Activated T-cell treated with anti-CD3 and anti-CD28 coated beads, Interleukin-2, amount 50 U/mL, for 4 hours (primary cell): ENCODE data around the gene SMPDL3B. TPM values are rescaled to one million over a fixed set of nuclear protein-coding genes. Genes with fewer than 3 reads are reported as not detected.
"Not testable (repeated sequence)": the region's sequence is repeated elsewhere in the genome, so short reads cannot be mapped to it uniquely, and the experiment has no call there.

Experiments used
- ATAC-seq, 2 donors: fragments of 200-7000 bp; cut with Tn5 transposase; one replicate each; pipeline ENCODE4 v1.10.0; 2021
- DNase-seq: peaks from one replicate; pipeline ENCODE4 v3.0.0-alpha.2; 2020
- H3K27me3 Mint-ChIP-seq: one replicate; pipeline ENCODE4 v1.8.0; 2021; ENCODE audit warnings: low read depth, mixed read lengths
- H3K36me3 Mint-ChIP-seq: one replicate; pipeline ENCODE4 v1.8.0; 2022; ENCODE audit warnings: mixed read lengths; ENCODE audit not compliant: insufficient read depth
- H3K4me1 Mint-ChIP-seq: one replicate; pipeline ENCODE4 v1.8.0; 2021; ENCODE audit warnings: low read depth, mixed read lengths
- H3K4me3 Mint-ChIP-seq: one replicate; pipeline ENCODE4 v1.8.0; 2021; ENCODE audit warnings: mild to moderate bottlenecking, moderate library complexity, mixed read lengths
- H3K9me3 Mint-ChIP-seq: one replicate; pipeline ENCODE4 v1.8.0; 2021; ENCODE audit warnings: mixed read lengths
- total RNA-seq, 3 donors: library from RNA; stranded (reverse); gene quantifications; one replicate each; pipeline ENCODE4 v1.2.1, GENCODE V29; 2021

SMPDL3B gene
- total RNA-seq, 3 donors from 2014 or later = 0.16 to 0.43 (median 0.22) TPM

DNA sequence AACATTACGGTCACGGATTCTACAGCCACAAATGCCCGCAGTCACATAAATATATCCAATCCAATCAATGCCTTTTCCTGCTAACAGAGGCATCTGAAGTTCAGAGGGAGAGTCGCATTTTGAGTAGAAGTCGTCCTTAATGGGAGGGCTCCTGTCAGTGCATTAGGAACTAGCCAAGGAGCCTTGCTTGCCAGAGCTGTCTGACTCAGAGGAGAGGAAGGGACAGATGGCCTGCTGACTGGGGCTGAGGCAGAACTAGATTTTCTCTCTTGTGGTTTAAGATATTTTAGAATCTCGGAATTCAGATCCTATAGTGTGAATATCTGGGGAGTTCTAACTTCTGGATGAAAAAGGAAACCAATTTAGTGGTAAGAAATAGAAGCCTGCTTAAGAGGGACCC, 35.6 kb downstream of the SMPDL3B start:
- peaks cover 23% of the 10 kb centered on the region for H3K4me1 Mint-ChIP-seq
- H3K36me3 Mint-ChIP-seq = peaks cover 17% of the 10 kb centered on the region
- H3K9me3 Mint-ChIP-seq = no peaks in the 10 kb centered on the region
- no peak overlapping the region for H3K4me3 Mint-ChIP-seq
- no peaks in the 10 kb centered on the region for H3K27me3 Mint-ChIP-seq
- ATAC-seq (no peak), DNase-seq (no peak)

- peaks cover 23% of the 10 kb centered on the region for H3K4me1 Mint-ChIP-seq
- H3K36me3 Mint-ChIP-seq = peaks cover 15% of the 10 kb centered on the region
These were observed 36.9 kb downstream of the SMPDL3B start for GRCh38 chr1:27971674-27972073.

GRCh38 chr1:27972141-27972540, 37.3 kb downstream of the SMPDL3B start:
- Mint-ChIP-seq H3K36me3 (peaks cover 18% of the 10 kb centered on the region), H3K27me3 (no peaks in the 10 kb centered on the region), H3K4me3 (no peak overlapping the region), H3K4me1 (peaks cover 23% of the 10 kb centered on the region), H3K9me3 (no peaks in the 10 kb centered on the region)
- ATAC-seq (no peak), DNase-seq (no peak)

More at GRCh38 chr1:27971674-27972073, 36.9 kb downstream of the SMPDL3B start:
- Mint-ChIP-seq H3K9me3 (no peaks in the 10 kb centered on the region), H3K4me3 (no peak overlapping the region), H3K27me3 (no peaks in the 10 kb centered on the region)
- ATAC-seq = no peak
- DNase-seq = no peak

GRCh38 chr1:27973771-27974416, 39.1 kb downstream of the SMPDL3B start:
- Mint-ChIP-seq H3K9me3 (no peaks in the 10 kb centered on the region), H3K4me3 (no peak overlapping the region), H3K27me3 (no peaks in the 10 kb centered on the region), H3K4me1 (peaks cover 14% of the 10 kb centered on the region), H3K36me3 (peaks cover 16% of the 10 kb centered on the region)
- ATAC-seq (no peak), DNase-seq (no peak)

- ATAC-seq (no peak), DNase-seq (no peak)
- Mint-ChIP-seq H3K4me3 (no peak overlapping the region), H3K27me3 (no peaks in the 10 kb centered on the region), H3K4me1 (peaks cover 10% of the 10 kb centered on the region), H3K9me3 (no peaks in the 10 kb centered on the region), H3K36me3 (peaks cover 15% of the 10 kb centered on the region)
These were observed 39.6 kb downstream of the SMPDL3B start for GRCh38 chr1:27974417-27974781.

DNA sequence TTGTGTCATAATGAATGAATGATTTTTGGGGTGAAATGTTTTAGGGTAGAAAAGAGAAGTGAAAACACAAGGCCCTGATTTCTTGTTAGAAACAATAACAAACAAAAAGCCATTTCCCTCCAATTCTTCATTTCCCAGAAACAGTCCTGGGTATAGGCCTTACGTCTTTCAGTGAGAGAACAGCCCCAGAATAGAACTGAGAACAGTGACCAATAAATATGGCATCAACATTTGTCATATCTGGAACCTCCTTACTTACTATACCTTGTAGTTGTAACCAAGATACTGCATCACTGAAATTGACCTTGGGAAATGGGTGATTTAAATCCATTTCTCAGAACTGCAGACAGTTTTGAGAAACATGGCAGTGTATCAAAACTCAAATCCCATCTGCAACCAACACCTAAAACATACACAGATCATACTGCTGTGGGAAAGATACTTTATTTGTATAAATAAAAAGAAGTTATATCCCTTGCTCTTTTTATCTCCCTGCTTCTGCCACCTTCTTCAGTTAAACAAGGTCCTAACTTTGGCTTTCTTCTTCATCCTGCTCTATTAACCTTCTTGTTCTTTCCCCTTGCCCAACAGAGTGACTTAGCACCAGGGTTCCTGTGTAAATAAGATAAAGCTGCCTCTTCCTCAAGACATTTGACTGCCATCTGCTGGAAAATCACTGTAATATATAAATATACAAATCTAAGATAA, 44.5 kb downstream of the SMPDL3B start:
- peak; percentile 59 to 69 for ATAC-seq
- H3K27me3 Mint-ChIP-seq = no peaks in the 10 kb centered on the region
- H3K9me3 Mint-ChIP-seq = no peaks in the 10 kb centered on the region
- no peak for DNase-seq
- H3K4me1 Mint-ChIP-seq = no peaks in the 10 kb centered on the region
- peaks cover 9% of the 10 kb centered on the region for H3K36me3 Mint-ChIP-seq
- H3K4me3 Mint-ChIP-seq = no peak overlapping the region

DNA sequence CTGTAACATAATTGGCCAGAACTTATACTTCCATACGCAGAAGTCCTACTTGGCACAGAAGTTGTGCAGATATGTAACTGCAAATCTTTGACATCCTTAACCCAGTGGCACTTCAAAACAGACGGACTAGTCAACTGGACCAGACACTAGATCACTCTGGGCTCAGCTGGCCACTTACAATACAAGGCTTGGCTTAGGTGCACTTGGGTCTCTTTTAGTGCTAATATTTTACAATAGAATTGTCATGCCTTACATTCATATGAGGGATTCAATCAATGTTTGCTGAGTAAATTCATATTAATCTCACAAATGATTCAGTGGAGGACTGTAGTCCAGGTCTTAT, 45.0 kb downstream of the SMPDL3B start:
- no peak for ATAC-seq
- DNase-seq = no peak
- H3K4me1 Mint-ChIP-seq = no peaks in the 10 kb centered on the region
- peaks cover 9% of the 10 kb centered on the region for H3K36me3 Mint-ChIP-seq
- no peaks in the 10 kb centered on the region for H3K27me3 Mint-ChIP-seq
- no peak overlapping the region for H3K4me3 Mint-ChIP-seq
- H3K9me3 Mint-ChIP-seq = no peaks in the 10 kb centered on the region

- no peak for DNase-seq
- Mint-ChIP-seq H3K9me3 (no peaks in the 10 kb centered on the region), H3K36me3 (peaks cover 10% of the 10 kb centered on the region), H3K27me3 (no peaks in the 10 kb centered on the region), H3K4me1 (no peaks in the 10 kb centered on the region), H3K4me3 (no peak overlapping the region)
- ATAC-seq = no peak
These were observed 45.5 kb downstream of the SMPDL3B start for GRCh38 chr1:27980216-27980845.

GRCh38 chr1:27981145-27981544, 46.3 kb downstream of the SMPDL3B start:
- Mint-ChIP-seq H3K9me3 (no peaks in the 10 kb centered on the region), H3K36me3 (peaks cover 12% of the 10 kb centered on the region), H3K4me1 (no peaks in the 10 kb centered on the region), H3K4me3 (no peak overlapping the region), H3K27me3 (no peaks in the 10 kb centered on the region)
- no peak for DNase-seq
- ATAC-seq = no peak

- Mint-ChIP-seq H3K27me3 (no peaks in the 10 kb centered on the region), H3K4me1 (peaks cover 39% of the 10 kb centered on the region), H3K36me3 (peaks cover 46% of the 10 kb centered on the region), H3K4me3 (no peak overlapping the region), H3K9me3 (no peaks in the 10 kb centered on the region)
- DNase-seq (no peak), ATAC-seq (no peak)
These were observed 56.2 kb downstream of the SMPDL3B start for GRCh38 chr1:27990920-27991537.

DNA sequence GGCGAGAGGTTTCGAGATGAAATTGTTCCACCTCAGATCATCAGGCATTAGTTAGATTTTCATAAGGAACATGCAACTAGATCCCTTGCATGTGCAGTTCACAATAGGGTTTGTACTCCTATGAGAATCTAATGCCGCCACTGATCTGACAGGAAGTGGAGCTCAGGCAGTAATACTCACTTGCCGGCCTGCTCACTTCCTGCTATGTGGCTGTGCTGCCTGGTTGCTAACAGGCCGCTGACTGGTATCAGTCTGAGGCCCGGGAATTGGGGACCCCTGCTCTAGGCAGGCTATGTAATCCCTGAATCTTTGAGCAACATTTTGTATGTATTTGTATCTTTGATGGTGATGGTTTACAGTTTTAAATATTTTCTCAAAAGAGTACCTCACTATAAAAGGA, 57.5 kb downstream of the SMPDL3B start:
- no peak overlapping the region for H3K4me3 Mint-ChIP-seq
- ATAC-seq = peak; percentile 76 to 77
- H3K9me3 Mint-ChIP-seq = no peaks in the 10 kb centered on the region
- peak; percentile 41 for DNase-seq
- H3K4me1 Mint-ChIP-seq = peaks cover 36% of the 10 kb centered on the region
- H3K36me3 Mint-ChIP-seq = peaks cover 49% of the 10 kb centered on the region
- H3K27me3 Mint-ChIP-seq = no peaks in the 10 kb centered on the region

DNA sequence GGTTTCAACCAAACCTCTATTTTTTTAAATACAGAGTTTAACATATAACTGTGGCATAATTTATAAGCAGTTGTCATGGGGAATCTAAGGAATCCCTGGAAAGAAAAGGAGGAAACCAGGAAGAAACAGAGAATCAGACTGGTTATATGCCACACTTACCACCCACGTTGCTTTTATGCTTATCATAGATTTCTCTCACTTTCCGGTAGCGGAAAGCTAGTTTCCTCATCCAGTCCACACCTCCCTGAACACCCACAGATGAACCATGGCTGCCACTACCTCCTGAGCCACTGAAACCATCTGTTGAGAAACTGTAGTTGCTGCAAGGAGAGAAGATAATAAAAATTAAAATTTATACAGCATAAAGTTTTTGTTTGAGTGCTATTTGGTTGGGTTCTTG, 58.4 kb downstream of the SMPDL3B start:
- Mint-ChIP-seq H3K4me1 (peaks cover 33% of the 10 kb centered on the region), H3K27me3 (no peaks in the 10 kb centered on the region), H3K4me3 (no peak overlapping the region), H3K36me3 (peaks cover 53% of the 10 kb centered on the region), H3K9me3 (no peaks in the 10 kb centered on the region)
- no peak for DNase-seq
- peak in 1 of 2 donors; percentile 61 for ATAC-seq

- Mint-ChIP-seq H3K9me3 (no peaks in the 10 kb centered on the region), H3K27me3 (no peaks in the 10 kb centered on the region), H3K36me3 (peaks cover 50% of the 10 kb centered on the region)
These were observed 59.3 kb downstream of the SMPDL3B start for GRCh38 chr1:27994060-27994459.

GRCh38 chr1:27994526-27994925, 59.7 kb downstream of the SMPDL3B start:
- not testable (repeated sequence) for H3K4me3 Mint-ChIP-seq, DNase-seq, H3K9me3 Mint-ChIP-seq, H3K27me3 Mint-ChIP-seq, ATAC-seq
- peaks cover 50% of the 10 kb centered on the region for H3K36me3 Mint-ChIP-seq
- peaks cover 33% of the 10 kb centered on the region for H3K4me1 Mint-ChIP-seq

More at GRCh38 chr1:27994060-27994459, 59.3 kb downstream of the SMPDL3B start:
- Mint-ChIP-seq H3K4me1 (peaks cover 33% of the 10 kb centered on the region), H3K4me3 (no peak overlapping the region)
- ATAC-seq (no peak), DNase-seq (no peak)
